Inflammatory macrophage treated with lipopolysaccharide for 1 hour (primary cell): ENCODE data around the gene ADAM23.

Experiments used
- DNase-seq, 2 donors: peaks; one replicate each; pipeline ENCODE4 v3.0.0-alpha.2; 2020 to 2022

The ADAM23 gene

DNA sequence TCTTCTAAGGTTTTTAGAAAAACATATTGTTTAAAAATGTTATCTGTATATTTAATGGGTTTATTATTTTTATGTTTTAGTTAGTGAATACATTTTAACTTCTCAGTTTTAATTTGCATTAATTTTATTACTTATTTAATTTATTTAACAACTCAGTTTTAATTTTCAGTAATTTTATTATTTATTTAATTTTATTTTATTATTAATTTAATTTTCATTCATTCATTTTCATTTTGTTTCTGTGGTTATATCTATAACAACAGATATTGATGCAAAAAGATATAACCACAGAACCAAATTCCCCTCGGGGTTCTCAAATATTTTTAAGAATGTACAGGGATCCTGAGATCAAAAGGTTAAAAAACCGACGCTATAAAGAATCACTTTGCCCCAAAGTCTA is 221.9 kb downstream of the ADAM23 start:
- DNase-seq, result no peak
